Inflammatory macrophage treated with lipopolysaccharide for 1 hour (primary cell): ENCODE data around the gene MS4A4A.
A peak's percentile ranks its signal among the peaks of the same experiment; 100 is the strongest.

ENCODE experiments used
- DNase-seq, 2 donors: peaks; one replicate each; pipeline ENCODE4 v3.0.0-alpha.2; 2020 to 2022

MS4A4A gene

DNA sequence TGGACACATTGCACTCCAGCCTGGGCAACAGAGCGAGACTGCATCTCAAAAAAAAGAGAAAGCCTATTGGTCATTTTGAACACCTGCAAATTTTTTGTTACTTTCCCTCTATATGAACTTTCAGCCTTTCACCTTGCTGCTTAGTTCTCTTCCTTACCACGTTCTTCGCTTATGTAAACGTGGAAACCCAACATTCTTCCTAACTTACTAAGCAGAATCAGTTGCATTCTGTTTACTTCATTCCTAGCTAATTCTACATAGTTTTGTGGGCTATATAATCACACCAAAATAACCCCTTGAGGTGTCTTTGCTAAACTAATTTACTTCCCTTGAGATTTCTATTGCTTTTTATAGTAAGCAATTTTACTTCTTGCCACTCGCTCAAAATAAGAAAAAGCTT, 23.2 kb downstream of the MS4A4A start:
- DNase-seq = no peak

DNA sequence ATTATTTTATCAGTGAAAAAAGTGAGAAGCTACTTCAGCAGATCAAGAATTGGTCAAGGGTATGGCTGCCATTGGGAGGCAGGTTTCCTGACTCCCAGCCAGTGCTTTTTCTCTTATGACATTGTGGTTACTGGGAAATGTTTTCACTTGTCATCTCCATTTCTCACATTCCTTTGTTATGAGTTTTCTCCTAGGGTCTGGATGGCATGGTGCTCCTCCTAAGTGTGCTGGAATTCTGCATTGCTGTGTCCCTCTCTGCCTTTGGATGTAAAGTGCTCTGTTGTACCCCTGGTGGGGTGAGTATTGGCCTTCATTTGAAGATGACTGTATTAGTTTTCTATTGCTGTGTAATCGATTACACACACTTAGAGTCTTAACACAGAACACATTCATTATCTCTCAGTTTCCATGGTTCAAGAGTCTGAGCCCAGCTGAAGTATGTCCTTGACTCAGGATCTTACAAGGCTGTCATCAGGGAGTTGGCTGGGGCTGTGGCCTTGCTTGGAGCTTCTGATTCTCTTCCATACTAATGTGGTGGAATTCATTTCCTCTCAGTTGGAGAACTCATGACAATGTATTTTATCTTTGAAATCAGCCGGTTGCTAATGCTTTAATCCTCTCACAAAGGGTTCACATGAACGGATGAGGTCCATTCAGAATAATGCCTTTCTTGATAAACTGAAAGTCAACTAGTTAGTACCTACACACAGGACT, 25.6 kb downstream of the MS4A4A start:
- DNase-seq = no peak

DNA sequence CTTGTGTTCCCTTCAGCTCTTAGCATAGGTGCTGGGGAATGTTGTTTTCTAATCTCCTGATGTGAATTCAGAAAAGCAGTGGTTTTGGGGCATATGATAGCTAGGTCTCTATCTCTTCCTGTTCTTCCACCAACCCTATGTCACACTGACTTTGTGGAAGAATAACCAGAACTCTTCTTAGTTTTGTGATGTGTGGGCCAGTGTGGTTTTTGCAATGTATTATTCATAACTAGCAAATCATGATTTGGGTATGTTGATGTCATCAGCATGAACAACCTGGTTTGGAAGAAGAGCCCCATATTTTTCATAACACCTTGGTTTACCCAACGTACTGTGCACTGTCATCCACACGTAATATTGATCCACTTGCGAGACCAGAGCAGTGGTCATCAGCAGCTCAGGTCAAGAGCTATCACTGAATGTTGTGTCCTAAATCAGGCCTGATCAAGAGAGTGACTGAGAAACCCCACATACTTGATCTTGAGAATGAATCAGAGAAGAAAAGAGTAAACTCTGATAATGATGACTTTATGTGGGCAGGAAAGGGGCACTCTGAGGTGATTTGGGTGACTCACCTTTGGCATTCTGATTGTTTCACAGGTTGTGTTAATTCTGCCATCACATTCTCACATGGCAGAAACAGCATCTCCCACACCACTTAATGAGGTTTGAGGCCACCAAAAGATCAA, 27.2 kb downstream of the MS4A4A start:
- peak in 1 of 2 donors; percentile 40 for DNase-seq

DNA sequence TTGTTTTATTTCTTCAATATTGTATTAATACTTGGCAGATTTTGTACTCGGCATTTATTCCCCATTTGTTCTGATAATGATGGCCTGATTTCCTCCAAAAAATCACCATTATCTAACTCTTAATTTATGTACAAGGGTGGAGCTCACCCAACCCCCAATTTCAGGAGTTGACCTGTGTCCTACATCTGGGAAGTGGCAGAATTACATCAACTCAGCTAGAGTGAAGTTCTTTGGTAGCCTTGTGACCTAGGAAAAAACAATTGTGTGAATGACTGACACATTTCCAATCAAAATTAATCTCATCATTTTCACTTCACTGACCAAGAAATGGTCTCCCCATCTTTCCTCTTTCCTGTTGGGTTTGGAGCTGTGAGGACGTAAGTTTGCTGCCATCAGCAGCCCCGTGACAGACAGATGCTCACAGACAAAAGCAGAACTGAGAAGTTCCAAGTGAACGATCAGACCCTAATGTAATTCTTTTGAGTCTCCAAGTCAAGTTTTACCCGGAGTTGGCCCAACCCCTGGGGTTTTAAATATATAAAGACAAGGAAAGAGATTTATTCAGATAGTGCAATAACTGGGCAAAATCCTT, 30.0 kb downstream of the MS4A4A start:
- peak; percentile 66 to 78 for DNase-seq

DNA sequence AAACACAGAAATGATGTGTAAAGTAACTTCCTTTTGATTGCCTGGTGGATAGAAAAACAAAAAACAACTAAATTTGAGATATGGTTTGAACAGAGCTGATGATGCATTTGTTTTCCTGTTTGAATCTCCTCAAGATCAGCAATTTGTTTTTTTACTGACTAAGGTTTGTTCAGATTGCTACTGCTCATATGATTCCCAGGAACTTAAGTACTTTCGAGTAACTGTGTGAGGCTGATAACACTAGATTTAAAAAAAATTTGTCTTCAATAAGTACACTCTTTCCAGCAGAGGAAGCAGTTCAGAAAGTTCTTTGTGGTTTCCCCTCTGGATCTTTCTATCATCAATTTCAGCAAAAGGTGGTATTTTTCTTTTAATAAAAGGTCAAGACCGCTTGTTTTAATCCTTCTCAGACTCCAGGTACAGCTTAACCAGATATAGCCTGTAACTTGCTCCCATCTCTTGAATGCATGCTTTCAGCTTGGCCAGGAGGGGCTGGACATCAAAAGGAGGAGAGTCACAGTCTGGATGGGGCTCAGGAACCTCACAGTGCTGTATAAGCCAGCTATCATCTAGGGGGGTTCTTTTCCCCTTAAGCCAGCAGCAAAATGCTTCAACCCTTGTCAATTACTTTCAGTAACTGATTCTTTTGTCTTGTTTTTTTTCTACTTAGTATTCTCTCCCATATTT, 34.3 kb downstream of the MS4A4A start:
- DNase-seq = no peak

DNA sequence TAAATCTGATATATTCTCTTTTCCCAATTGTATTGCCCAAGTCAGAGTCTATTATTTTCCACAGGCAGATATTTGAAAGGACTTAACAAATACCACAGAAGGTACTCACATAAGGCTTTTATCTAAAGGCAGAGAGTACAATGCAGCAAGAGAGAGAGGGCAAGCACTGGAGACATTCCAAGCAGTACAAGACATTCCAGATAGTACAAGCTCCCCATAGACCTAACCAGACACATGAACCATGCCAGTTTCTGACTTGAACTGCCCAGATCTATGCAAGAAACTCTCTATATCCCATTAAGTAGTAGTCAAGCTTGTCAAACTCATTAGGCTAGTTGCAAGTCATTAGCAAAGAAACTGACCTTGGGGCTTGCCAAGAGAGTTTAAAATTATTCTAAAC, 35.4 kb downstream of the MS4A4A start:
- DNase-seq = no peak

DNA sequence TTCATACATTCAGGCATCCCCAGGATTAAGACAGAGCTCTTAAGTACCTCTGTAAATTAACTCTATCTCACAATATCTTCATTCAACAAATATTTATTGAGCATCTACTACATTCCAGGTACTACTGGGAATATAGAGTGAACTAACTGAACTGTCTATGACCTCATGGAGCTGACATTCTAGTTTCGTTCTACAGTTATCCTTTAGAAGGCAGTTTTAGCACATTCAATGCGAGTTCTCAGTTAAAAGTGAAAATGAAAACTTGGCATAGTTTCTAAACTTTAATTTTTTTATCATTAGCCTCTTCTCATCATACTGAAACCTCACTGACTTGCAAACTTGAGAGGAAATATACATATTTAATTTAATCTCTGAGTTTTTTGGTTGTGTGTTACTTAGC, 35.9 kb downstream of the MS4A4A start:
- no peak for DNase-seq

DNA sequence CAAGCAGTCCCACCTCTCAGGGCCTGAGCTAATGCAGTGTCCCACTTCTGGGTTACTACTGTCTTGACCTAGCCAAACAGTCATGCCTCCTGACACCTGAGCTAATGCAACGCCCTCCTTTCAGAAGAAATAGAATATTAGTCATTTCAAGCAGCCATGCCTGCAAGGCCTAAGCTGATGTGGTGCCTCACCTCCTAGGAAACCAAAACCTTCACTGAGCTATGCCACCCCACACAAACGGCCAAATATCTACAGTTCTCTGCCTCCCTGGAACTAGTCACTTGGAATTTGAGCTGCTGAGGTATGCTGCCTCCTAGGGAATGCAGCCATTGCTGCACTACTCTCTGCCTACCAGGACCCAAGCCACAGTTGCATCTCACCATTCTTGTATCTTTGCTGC, 38.3 kb downstream of the MS4A4A start:
- no peak for DNase-seq

DNA sequence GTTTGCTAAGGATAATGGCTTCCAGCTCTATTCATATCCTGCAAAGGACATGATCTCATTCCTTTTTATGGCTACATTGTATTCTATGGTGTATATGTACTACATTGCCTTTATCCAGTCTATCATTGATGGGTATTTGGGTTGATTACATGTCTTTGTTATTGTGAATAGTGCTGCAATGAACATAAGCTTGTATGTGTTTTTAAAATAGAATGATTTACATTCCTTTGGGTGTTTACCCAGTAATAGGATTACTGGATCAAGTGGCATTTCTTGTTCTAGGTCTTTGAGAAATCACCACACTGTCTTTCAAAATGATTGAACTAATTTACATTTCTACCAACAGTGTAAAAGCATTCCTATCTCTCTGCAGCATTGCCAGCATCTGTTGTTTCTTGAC, 40.6 kb downstream of the MS4A4A start:
- no peak for DNase-seq

DNA sequence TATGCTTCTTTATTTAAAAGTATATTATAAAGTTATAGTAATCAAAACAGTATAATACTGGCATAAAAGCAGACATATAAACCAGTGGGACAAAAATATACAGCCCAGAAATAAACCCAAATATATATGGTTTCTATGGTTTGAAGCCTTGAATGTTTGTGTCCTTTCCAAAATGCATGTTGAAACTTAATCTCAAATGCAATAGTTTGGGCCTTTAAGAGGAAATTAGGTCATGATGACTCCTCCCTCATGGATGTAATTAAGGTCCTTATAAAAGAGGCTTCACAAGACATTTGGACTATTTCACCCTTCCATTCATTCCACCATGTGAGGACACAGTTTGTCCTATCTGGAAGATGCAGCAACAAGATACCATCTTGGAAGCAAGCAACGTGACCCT, 46.5 kb downstream of the MS4A4A start, which contains the start of gene MS4A6E:
MS4A6E (plus strand) TSS at position 301 of the 400 bp plus-strand sequence. CDS start 7,641 bp downstream, outside the sequence.
- no peak for DNase-seq

DNA sequence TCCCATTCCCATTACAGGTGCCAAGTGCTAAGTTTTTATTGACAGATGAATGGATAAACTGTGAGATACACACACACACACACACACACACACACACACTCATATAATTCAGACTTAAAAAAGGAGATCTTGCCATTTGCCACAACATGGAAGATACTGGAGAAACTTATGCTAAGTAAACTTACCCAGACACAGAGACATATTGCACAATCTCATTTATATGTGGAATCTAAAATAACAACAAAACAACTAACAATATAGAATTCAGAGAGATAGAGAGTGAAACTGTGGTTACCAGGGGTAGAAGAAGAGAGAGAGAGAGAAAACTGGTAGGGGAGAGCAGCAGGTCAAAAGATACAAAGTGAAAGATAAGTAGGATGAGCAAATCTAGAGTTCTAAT, 48.0 kb downstream of the MS4A4A start:
- no peak for DNase-seq

DNA sequence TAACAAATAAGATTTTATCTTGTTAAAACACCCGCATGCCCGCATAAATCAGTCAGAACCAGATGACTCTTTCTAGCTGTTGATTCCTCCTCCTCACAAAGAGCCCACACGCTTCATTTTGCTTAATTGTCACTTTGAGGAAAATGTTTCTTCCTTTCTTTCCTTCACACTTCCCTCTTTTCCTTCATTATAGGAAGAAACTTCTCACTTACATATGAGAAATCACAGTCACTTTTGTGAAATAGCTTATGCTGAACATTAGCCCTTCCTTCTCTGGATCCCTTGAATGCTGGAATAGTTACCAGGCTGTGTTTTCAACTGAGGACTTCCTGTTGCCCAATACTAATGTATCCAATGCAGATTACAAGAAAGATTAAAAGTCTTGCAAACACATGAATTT, 52.4 kb downstream of the MS4A4A start:
- DNase-seq = peak; percentile 56 to 60

DNA sequence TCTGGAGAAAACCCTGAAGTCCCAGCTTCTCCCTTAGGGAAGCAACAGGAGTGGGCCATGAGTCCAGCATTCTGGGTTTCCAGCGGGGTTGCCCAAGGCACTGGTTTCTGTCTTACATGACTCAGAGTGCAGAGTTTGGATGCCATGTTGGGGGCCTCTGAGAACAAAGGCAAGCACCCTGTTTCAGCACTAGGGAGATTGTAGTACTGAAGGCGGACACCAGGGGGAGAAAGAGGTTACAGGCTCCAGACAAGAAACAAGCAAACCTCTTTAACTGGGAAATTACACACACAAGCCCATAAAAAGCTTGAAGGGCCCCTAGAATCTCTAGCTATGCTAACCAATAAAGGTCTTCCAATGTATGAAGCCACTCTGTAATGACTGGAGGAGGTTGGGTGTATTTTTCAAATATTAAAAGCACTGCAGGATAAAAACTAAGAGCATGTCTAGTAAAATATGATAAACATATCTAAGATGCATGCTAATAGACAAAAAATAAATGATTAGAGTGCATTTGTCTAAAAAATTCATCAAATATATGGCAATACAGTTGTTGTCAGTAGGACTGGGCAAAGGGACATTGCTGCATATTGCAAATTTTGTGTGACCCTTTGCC, 53.6 kb downstream of the MS4A4A start:
- DNase-seq = peak; percentile 74 to 97

DNA sequence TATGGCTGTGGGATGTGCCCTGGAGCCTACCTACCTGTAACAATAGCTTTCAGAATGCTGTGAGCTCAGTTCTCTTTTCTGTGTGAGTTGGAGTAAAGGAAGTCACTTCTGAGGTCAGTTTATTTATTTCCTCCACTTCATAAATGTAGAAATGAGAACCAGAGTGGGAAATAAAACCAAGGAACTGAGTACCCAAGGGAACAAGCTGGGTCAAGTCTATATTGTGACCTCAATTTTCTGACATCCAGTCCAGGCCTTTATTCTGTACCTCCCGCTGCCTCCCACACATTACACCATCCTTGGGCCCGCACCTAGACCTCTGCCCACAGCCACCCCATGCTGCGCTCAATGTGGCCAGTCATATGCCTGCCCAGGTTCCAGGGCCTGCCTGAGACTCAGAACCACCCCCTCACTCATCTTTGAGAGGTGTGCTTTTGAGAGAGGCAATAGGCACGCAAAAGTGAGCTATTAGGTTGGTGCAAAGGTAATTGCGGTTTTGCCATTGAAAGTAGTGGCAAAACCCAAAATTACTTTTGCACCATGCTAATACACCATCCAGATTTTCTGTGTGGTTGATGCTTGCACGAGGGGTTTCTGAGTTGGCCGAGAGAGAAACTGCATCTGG, 56.4 kb downstream of the MS4A4A start:
- peak; percentile 8 to 23 for DNase-seq

DNA sequence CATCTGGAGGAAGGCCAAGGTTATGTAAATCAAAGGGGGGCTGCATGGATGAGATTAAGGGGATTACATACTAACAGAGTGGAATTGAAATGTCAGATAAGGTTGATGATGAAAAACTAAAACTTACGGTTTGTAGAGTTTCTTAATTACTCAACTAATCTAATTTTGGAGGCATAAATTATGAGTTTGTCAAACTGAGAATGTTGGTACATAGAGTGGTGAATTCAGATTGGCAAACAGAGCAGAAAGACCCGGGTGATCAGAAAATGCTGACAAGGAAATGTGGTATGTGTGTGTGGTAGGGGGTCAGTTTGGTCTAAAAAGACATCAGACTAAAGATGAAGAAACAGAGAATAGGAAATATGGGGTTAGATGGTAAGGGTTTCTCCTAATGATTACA, 57.6 kb downstream of the MS4A4A start:
- DNase-seq = no peak

DNA sequence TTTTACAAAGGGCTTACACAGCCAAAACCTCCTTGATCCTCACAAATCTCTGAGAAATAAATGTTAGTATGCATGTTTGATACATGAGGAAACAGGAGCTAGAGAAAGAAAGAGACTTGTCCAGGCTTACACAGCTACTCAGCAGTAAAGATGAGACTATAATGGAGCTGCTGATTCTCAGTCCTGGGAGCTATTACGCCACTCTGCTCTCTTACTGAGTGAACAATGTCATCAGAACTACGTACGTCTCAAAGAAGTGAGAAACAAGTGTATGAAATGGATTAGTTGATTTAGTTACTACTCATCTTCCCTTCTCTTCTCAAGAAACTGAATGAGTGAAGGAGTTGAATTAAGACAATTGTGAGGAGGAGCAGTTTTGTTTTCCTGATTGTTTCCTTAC, 58.9 kb downstream of the MS4A4A start:
- peak in 1 of 2 donors; percentile 25 for DNase-seq

DNA sequence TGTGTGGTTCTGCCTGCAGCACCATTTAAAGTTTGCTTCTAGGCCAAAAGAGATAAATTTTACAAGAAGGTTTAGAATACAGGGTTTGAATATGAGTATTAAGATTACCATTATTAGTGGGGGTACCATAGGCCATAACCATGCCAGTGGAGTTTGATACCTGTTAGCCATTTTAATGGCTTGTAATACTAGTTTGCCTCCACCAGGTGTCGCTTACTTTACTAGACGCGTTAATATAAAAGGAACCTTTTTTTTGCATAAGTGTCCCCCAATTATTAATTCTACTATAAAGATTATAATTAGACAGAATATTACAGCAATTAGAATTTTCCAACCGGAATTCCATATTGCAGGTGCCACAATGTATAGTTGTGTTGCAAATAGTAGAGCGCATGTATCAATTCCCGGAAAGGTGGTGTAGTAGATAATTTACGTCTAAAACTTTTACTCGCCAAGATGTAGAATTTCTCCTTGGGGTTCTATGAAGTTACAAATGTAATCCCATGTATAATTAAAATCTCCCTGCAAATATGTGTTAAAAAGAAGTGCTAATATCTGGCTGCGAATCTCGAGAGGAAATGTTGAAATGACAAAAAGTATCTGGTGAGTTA, 62.7 kb downstream of the MS4A4A start:
- DNase-seq = peak in 1 of 2 donors; percentile 61

DNA sequence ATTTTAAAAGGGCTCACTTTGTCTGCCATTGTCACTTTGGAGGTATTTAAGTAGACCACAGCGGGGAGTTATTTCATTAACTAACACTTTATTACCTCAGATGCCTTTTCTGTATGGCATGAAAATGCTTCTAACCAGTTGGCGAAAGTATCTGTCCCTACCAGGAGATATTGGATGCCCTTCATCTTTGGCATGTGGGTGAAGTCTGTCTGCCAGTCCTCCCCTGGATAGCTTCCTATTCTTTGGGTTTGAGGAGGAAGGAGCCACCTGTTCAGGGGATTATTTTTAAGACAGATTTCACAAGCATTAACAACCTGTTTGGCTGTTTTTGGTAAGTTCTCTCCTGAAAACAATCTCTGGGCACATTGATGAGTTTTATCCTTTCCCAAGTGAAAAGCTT, 63.7 kb downstream of the MS4A4A start:
- DNase-seq = no peak

DNA sequence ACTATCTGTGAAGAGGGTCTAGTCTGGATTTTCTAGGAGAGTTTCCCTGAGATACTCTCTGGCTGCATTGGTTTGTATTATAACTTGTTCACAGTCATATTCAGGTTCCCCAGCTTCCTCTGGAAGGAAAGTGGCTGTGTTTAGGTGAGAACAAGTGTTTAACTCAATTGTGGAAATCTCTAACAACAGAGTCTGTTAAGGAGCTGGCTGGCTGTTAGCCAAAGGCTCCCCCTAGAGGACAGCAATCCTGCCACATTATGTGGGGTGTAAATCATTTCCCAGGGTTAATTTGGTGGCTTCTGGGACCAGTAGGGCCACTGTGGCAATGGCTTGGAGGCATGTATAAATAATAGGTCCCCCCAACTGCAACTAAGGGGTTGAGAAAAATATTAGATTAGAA, 65.0 kb downstream of the MS4A4A start:
- peak; percentile 35 to 78 for DNase-seq

DNA sequence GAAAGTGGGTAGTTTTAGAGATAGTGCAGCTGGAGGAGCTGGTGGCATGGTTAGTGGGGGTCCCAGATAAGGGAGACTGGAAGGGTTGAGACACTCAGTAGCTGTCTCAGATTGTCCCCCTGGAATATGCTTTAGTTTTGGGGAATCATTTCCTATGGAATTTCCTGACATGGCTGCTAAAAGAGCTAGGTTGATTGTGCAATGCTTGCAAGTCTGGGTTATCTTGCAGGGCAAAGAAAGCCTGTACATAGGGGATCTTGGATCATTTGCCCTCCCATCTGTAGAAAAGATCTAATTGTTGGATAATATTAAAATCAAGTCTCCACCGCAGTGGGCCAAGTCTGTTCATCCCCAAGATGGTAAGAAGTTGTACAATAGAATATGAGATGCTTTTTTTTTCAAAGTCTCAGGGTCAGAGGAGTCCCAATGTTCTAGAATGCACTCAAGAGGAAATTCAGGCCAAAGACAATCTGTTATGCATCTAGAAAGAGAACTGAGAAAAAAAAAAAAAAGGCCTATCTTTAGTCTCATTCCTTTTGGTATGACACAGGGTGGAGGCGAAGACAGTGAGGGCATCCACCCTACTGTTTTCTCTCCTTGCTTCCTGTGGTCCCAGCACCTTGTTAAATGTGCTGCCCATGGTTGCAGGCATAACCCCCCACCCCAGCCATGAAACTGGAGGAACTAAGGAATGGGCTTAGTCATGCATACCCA, 66.8 kb downstream of the MS4A4A start:
- DNase-seq = no peak

DNA sequence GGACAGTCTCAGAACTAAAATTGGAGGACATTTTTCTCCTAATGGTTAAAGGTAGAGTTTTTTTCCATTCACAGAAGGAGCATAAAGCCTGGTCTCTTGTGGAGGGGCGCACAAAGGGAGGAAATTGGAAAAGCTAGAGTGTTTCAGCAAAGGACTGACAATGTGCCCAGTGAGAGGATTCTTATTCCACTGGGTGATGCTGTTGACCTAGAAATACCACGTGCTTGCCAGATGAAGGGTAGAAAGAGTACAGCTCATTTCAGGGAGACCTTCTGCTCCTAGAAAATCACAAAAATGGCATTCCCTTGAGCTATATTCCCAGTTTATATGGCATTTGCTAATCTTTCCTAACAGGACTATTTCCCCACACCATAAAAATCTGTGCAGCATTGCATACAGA, 67.7 kb downstream of the MS4A4A start:
- no peak for DNase-seq
